ENCODE measurements around the gene MAPK10.

- TF ChIP-seq CTCF (IDR thresholded peaks at IDR 0.05; ENCODE audit: low read depth, low read length, poor library complexity, severe bottlenecking) (no peak), EZH2phosphoT487 (IDR thresholded peaks at IDR 0.05; ENCODE audit: borderline replicate concordance, low read length) (no peak)
Measured at GRCh38 chr4:86098691-86099090, 261.2 kb downstream of the MAPK10 start.
